ENCODE data around the gene CADPS. TPM values are rescaled to one million over a fixed set of nuclear protein-coding genes. Genes with fewer than 3 reads are reported as not detected.

CADPS gene
- total RNA-seq, 1 experiment from 2014 or later: 7.0 TPM

- POLR2A ChIA-PET: no interaction called here
- H3K27ac Mint-ChIP-seq: no peak overlapping the region
- no peak overlapping the region for H3K4me3 Mint-ChIP-seq
- no peaks in the 10 kb centered on the region for H3K36me3 Mint-ChIP-seq
- H3K4me1 Mint-ChIP-seq: peaks cover 20% of the 10 kb centered on the region
- CTCF ChIA-PET: interaction anchor here (0.5 to 1.2 kb wide), 7 partner anchors 57 to 269 kb away, joined by 3 read pairs; no protein-coding TSS in a partner anchor
- DNase-seq (ENCODE audit: low spot score): no peak
- H3K9me3 Mint-ChIP-seq: no peaks in the 10 kb centered on the region
- peaks cover 4% of the 10 kb centered on the region for H3K27me3 Mint-ChIP-seq (ENCODE audit: low read depth)
- no peak for ATAC-seq
- no peak for TF ChIP-seq ZNF396 (CRISPR knock-in tag; IDR thresholded peaks at IDR 0.05; ENCODE audit: borderline replicate concordance)
- no peak for TF ChIP-seq NFE2L1 (CRISPR knock-in tag; IDR thresholded peaks at IDR 0.05)
- TF ChIP-seq MAX (CRISPR knock-in tag; IDR thresholded peaks at IDR 0.05): no peak
- TF ChIP-seq JUN (CRISPR knock-in tag; IDR thresholded peaks at IDR 0.05): no peak
- no peak for TF ChIP-seq USF2 (CRISPR knock-in tag; IDR thresholded peaks at IDR 0.05)
- no peak for TF ChIP-seq ZNF263 (CRISPR knock-in tag; IDR thresholded peaks at IDR 0.05; ENCODE audit: low read depth)
- TF ChIP-seq, protein P1, sequence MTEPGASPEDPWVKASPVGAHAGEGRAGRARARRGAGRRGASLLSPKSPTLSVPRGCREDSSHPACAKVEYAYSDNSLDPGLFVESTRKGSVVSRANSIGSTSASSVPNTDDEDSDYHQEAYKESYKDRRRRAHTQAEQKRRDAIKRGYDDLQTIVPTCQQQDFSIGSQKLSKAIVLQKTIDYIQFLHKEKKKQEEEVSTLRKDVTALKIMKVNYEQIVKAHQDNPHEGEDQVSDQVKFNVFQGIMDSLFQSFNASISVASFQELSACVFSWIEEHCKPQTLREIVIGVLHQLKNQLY (CRISPR knock-in tag; IDR thresholded peaks at IDR 0.05): no peak
- TF ChIP-seq FOXP4 (CRISPR knock-in tag; IDR thresholded peaks at IDR 0.05): no peak
- no peak for TF ChIP-seq NR3C1 (CRISPR knock-in tag; conservative IDR thresholded peaks at IDR 0.05; ENCODE audit: low read depth)
- TF ChIP-seq, protein P2, sequence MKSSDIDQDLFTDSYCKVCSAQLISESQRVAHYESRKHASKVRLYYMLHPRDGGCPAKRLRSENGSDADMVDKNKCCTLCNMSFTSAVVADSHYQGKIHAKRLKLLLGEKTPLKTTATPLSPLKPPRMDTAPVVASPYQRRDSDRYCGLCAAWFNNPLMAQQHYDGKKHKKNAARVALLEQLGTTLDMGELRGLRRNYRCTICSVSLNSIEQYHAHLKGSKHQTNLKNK (CRISPR knock-in tag; IDR thresholded peaks at IDR 0.05): no peak
- TF ChIP-seq OVOL2 (CRISPR knock-in tag; IDR thresholded peaks at IDR 0.05; ENCODE audit: borderline replicate concordance): no peak
- TF ChIP-seq GTF2I (CRISPR knock-in tag; conservative IDR thresholded peaks at IDR 0.05): no peak
Measured at GRCh38 chr3:62557983-62558382, 317.2 kb downstream of the CADPS start.

DNA sequence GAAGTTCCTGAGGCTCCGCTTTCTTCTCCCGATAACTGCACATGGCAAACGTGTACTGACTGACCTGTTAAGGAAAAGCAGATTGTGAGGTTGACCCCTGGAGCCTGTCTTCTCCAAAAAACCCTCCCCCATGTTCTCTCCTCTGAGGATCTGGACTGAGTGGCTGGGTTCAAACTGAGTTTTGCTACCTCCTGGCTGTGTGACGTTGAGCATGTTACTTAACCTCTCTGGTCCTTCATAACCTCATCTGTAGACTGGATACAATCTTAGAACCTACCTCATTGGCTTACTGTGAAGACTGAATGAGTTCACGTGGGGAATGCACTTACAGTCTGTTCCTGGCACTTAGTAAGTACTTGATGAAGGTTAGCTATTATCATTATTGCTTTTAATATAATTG, 317.8 kb downstream of the CADPS start:
- POLR2A ChIA-PET: no interaction called here
- TF ChIP-seq JUN (CRISPR knock-in tag; IDR thresholded peaks at IDR 0.05): no peak
- no peak for TF ChIP-seq JAZF1 (CRISPR knock-in tag; IDR thresholded peaks at IDR 0.05)
- TF ChIP-seq TEAD1 (CRISPR knock-in tag; IDR thresholded peaks at IDR 0.05): no peak
- TF ChIP-seq TCF7 (CRISPR knock-in tag; IDR thresholded peaks at IDR 0.05; ENCODE audit: low read depth): no peak
- TF ChIP-seq, protein P3, sequence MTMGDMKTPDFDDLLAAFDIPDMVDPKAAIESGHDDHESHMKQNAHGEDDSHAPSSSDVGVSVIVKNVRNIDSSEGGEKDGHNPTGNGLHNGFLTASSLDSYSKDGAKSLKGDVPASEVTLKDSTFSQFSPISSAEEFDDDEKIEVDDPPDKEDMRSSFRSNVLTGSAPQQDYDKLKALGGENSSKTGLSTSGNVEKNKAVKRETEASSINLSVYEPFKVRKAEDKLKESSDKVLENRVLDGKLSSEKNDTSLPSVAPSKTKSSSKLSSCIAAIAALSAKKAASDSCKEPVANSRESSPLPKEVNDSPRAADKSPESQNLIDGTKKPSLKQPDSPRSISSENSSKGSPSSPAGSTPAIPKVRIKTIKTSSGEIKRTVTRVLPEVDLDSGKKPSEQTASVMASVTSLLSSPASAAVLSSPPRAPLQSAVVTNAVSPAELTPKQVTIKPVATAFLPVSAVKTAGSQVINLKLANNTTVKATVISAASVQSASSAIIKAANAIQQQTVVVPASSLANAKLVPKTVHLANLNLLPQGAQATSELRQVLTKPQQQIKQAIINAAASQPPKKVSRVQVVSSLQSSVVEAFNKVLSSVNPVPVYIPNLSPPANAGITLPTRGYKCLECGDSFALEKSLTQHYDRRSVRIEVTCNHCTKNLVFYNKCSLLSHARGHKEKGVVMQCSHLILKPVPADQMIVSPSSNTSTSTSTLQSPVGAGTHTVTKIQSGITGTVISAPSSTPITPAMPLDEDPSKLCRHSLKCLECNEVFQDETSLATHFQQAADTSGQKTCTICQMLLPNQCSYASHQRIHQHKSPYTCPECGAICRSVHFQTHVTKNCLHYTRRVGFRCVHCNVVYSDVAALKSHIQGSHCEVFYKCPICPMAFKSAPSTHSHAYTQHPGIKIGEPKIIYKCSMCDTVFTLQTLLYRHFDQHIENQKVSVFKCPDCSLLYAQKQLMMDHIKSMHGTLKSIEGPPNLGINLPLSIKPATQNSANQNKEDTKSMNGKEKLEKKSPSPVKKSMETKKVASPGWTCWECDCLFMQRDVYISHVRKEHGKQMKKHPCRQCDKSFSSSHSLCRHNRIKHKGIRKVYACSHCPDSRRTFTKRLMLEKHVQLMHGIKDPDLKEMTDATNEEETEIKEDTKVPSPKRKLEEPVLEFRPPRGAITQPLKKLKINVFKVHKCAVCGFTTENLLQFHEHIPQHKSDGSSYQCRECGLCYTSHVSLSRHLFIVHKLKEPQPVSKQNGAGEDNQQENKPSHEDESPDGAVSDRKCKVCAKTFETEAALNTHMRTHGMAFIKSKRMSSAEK (CRISPR knock-in tag; IDR thresholded peaks at IDR 0.05; ENCODE audit: borderline replicate concordance): no peak
- TF ChIP-seq, protein P4, sequence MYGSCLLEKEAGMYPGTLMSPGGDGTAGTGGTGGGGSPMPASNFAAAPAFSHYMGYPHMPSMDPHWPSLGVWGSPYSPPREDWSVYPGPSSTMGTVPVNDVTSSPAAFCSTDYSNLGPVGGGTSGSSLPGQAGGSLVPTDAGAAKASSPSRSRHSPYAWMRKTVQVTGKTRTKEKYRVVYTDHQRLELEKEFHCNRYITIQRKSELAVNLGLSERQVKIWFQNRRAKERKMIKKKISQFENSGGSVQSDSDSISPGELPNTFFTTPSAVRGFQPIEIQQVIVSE (CRISPR knock-in tag; IDR thresholded peaks at IDR 0.05; ENCODE audit: borderline replicate concordance): no peak
- TF ChIP-seq USF2 (CRISPR knock-in tag; IDR thresholded peaks at IDR 0.05): no peak
- TF ChIP-seq FOXP1 (CRISPR knock-in tag; IDR thresholded peaks at IDR 0.05; ENCODE audit: borderline replicate concordance): no peak
- TF ChIP-seq, protein P5, sequence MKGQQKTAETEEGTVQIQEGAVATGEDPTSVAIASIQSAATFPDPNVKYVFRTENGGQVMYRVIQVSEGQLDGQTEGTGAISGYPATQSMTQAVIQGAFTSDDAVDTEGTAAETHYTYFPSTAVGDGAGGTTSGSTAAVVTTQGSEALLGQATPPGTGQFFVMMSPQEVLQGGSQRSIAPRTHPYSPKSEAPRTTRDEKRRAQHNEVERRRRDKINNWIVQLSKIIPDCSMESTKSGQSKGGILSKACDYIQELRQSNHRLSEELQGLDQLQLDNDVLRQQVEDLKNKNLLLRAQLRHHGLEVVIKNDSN (CRISPR knock-in tag; IDR thresholded peaks at IDR 0.05): no peak
- no peak for TF ChIP-seq ZNF425 (CRISPR knock-in tag; conservative IDR thresholded peaks at IDR 0.05)
- TF ChIP-seq ZBTB21 (CRISPR knock-in tag; IDR thresholded peaks at IDR 0.05; ENCODE audit: borderline replicate concordance): no peak

More for the DNA sequence above, 317.8 kb downstream of the CADPS start:
- no peaks in the 10 kb centered on the region for H3K36me3 Mint-ChIP-seq
- H3K9me3 Mint-ChIP-seq: no peaks in the 10 kb centered on the region
- no peak for ATAC-seq
- no peak overlapping the region for H3K4me3 Mint-ChIP-seq
- H3K27ac Mint-ChIP-seq: no peak overlapping the region
- H3K4me1 Mint-ChIP-seq: peaks cover 20% of the 10 kb centered on the region
- H3K27me3 Mint-ChIP-seq (ENCODE audit: low read depth): peaks cover 4% of the 10 kb centered on the region
- CTCF ChIA-PET: interaction anchor here (0.8 to 1.0 kb wide), 2 partner anchors 222 to 228 kb away, joined by 3 read pairs; no protein-coding TSS in a partner anchor
- DNase-seq (ENCODE audit: low spot score): no peak
